ENCODE data around the gene ZNF148.

The ZNF148 gene

DNA sequence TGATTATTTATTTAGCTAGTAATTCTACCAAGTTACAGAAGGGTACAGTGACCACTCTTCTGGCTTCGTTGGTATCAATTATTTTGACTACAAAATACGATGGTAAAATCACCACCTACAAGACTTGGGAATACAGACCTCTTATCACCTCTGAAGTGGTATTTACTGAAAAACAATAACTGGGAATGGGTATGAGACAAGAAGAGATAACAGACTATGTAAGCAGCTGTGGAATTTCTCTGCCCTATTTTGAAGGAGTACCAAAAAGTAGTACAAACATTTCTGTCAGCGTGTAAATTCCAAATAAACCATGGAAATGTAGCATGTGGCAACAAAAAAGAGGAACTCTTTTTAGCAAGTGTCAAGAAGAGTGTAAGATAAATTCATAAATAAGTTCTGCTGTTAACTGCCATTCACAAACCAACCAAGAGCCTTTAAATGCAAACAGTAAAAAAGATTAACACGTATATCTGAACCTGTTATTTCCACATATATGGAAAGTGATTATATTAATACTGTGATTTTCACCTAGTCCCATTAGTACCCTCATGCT lies 85.6 kb downstream of the ZNF148 start:
- no peak for DNase-seq (ENCODE audit: insufficient read length, low spot score)

DNA sequence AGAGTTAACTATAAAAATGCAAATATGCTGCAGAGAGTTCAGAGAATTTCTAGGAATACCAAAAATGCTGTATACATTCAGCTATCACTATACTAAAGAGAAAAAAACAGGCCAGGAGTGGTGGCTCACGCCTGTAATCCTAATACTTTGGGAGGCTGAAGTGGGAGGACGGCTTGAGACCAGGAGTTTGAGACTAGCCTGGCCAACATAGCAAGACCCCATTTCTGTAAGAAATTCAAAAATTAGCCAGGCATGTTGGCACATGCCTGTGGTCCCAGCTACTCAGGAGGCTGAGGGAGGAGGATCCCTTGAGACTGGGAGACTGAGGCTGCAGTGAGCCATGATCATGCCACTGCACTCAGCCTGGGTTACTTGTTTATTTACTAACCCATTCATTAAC lies 87.9 kb downstream of the ZNF148 start:
- DNase-seq (ENCODE audit: insufficient read length, low spot score): no peak
- no peak for FAIRE-seq

More for the DNA sequence above, 85.6 kb downstream of the ZNF148 start:
- no peak for FAIRE-seq

DNA sequence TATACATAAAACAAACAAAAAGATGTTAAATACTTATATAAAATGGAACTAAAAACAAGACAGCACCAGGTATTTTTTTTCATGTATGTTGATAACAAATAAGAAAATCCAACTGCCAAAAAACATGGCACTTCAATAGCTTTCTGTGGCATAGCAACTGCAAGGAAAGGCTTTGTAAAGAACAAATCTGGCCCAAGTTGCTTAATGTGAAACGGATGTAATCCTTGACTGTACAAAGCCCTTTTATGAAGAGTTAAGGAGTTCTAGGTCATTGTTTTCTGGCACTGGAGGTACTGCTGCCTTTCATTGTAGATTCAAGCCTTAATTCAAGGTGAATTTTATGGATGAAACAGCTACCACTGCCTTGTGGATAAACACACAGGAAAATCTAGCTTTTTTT lies 93.7 kb downstream of the ZNF148 start:
- DNase-seq (ENCODE audit: insufficient read length, low spot score) (no peak), FAIRE-seq (no peak)

- FAIRE-seq (no peak), DNase-seq (ENCODE audit: insufficient read length, low spot score) (no peak)
These were observed 94.3 kb downstream of the ZNF148 start for GRCh38 chr3:125280668-125281361.

DNA sequence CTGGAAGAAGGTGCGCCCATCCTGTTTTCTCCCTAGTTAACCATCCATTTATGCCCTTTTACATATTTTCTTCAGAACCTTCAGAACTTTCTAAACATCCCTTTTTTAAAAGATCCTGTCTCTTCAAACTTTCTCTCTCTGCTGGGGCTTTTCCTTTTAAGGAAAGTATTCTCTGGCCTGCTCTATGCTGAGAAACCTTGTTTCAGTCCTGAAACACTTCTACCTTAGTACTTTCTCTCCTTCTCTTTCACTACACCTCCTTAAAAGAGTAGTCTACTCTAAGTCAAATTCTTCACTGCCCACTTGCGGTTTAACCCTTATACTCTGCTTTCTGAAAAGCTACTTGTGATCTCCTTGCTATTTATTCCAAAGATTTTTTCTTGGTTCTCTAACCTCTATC lies 97.0 kb downstream of the ZNF148 start:
- FAIRE-seq (no peak), DNase-seq (ENCODE audit: insufficient read length, low spot score) (no peak)

GRCh38 chr3:125271127-125271526 lies 104.0 kb downstream of the ZNF148 start:
- FAIRE-seq (peak; percentile 49), DNase-seq (ENCODE audit: insufficient read length, low spot score) (no peak)

- FAIRE-seq (no peak), DNase-seq (ENCODE audit: insufficient read length, low spot score) (no peak)
These were observed 107.7 kb downstream of the ZNF148 start for GRCh38 chr3:125267460-125267859.

GRCh38 chr3:125266971-125267370 lies 108.2 kb downstream of the ZNF148 start:
- FAIRE-seq (no peak), DNase-seq (ENCODE audit: insufficient read length, low spot score) (no peak)

- DNase-seq (ENCODE audit: insufficient read length, low spot score): no peak
These were observed 113.0 kb downstream of the ZNF148 start for GRCh38 chr3:125262161-125262560.

GRCh38 chr3:125261031-125261430 lies 114.1 kb downstream of the ZNF148 start:
- DNase-seq (ENCODE audit: insufficient read length, low spot score) (no peak), FAIRE-seq (no peak)

More at GRCh38 chr3:125262161-125262560, 113.0 kb downstream of the ZNF148 start:
- FAIRE-seq: no peak

GRCh38 chr3:125260158-125260557 lies 115.0 kb downstream of the ZNF148 start:
- no peak for DNase-seq (ENCODE audit: insufficient read length, low spot score)
- no peak for FAIRE-seq

DNA sequence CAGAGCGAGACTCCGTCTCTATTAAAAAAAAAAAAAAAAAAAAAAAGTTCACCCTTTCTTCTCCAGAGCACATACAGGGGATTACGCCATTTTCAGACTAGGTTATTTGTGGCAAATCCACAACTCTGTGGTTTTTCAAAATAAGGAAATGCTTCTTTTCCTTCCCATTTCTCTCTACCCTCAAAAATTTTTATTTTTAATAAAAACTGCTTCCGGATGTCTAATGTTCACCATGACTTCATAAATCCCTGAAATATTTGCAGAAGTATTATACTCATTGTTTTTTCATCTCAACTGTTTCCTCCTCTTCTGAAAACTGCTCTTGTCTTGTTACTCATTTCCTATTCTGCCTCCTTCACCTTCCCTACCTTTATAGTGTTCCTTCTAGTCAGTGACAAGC lies 117.6 kb downstream of the ZNF148 start:
- no peak for FAIRE-seq
- DNase-seq (ENCODE audit: insufficient read length, low spot score): no peak

- FAIRE-seq (no peak), DNase-seq (ENCODE audit: insufficient read length, low spot score) (no peak)
These were observed 118.5 kb downstream of the ZNF148 start for GRCh38 chr3:125256675-125257074.

- no peak for FAIRE-seq
- no peak for DNase-seq (ENCODE audit: insufficient read length, low spot score)
These were observed 124.2 kb downstream of the ZNF148 start for GRCh38 chr3:125250973-125251372.

DNA sequence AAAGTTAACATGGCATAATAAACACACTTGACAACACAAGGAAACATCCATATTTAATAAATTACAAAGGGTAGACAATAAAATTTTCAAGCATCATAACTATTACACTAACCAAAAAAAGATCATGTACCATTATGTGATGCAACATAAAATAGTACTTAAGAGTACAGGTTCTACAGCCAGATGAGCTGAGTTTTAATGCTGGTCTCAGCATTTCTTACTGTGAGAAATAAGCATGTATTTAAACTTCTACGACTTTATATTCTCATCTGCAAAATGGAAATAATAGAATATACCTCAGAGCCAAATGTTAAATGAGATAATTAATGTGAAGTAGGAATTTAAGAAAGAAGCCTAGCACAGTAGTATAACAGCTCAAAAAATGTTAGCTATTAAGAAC lies 128.9 kb downstream of the ZNF148 start:
- FAIRE-seq: no peak
- DNase-seq (ENCODE audit: insufficient read length, low spot score): no peak

DNA sequence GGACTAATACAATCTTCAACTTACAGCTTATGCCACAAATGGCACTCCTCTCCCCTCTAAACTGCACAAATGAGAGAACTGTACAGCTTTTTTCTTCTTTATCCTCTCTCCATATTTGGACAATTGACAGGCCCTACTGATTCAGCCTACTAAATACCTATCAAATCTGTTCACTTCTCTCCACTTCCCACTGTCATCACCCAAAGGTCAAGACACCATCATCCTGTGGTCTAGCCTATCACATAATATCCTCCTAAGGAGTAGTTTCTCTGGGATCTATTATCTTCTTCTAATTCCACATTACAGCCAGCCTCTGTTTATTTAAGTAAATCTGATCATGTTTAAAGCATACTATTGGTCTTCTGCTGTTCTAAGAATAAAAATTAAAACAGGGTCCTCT lies 129.6 kb downstream of the ZNF148 start:
- no peak for DNase-seq (ENCODE audit: insufficient read length, low spot score)
- FAIRE-seq: no peak

GRCh38 chr3:125240496-125240895 lies 134.6 kb downstream of the ZNF148 start:
- no peak for DNase-seq (ENCODE audit: insufficient read length, low spot score)
- FAIRE-seq: no peak

DNA sequence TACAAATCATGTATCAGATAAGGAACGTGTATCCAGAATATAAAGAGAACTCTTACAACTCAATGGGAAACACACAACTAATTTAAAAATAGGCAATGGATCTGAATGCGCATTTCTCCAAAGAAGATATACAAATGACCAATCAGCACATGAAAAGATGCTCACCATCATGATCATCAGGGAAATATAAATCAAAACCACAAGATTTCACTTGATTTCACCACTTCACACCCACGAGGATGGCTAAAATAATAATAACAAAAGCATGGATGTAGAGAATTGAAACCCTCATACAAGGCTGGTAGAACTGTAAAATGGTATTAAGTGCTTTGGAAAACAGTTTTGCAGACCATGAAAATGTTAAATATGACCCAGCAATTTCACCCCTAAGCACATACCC lies 135.9 kb downstream of the ZNF148 start:
- DNase-seq (ENCODE audit: insufficient read length, low spot score): no peak
- FAIRE-seq: no peak

- no peak for FAIRE-seq
- DNase-seq (ENCODE audit: insufficient read length, low spot score): no peak
These were observed 136.4 kb downstream of the ZNF148 start for GRCh38 chr3:125238759-125239158.

- DNase-seq (ENCODE audit: insufficient read length, low spot score): no peak
- FAIRE-seq: no peak
These were observed 138.7 kb downstream of the ZNF148 start for GRCh38 chr3:125236331-125236903.

DNA sequence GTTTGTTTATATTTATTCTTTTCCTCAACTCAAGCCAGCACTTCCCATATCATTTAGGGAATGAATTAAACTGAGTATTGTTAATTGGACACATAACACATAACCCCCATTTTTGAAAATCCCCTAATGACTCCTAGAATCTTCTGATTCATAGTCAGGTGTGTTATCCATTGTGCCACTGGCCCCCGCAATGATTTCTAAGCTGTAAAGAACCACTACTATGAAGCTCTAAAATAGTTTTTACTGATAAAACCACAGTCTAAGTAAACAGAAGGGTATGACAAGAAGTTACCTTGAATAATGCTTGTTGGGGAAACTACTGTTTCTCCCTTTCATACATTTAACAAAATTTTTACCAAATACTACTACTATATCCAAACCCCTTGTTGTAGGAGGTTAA lies 140.3 kb downstream of the ZNF148 start:
- FAIRE-seq: no peak
- no peak for DNase-seq (ENCODE audit: insufficient read length, low spot score)

GRCh38 chr3:125232401-125232800 lies 142.7 kb downstream of the ZNF148 start:
- no peak for DNase-seq (ENCODE audit: insufficient read length, low spot score)
- no peak for FAIRE-seq

All from HTR-8/SVneo (cell line).